Breast epithelium (tissue), 3 donors: Measurements from ENCODE around the gene PRKRIP1.

Source experiments
- CTCF ChIP-seq, 3 donors: fragments of 450-650 bp; IDR thresholded peaks; one replicate each; pipeline ENCODE4 v1.5.1; 2016 to 2017; ENCODE audit warnings: antibody characterized with exemption in 3 of 3, mild to moderate bottlenecking in 3 of 3, moderate library complexity in 3 of 3
- POLR2A ChIP-seq: fragments of 450-650 bp; IDR thresholded peaks from one replicate; pipeline ENCODE4 v1.6.1; 2016; ENCODE audit warnings: antibody characterized with exemption, mild to moderate bottlenecking, moderate library complexity
- POLR2AphosphoS5 ChIP-seq, 3 donors: sonication (generic); formaldehyde crosslinking; IDR thresholded peaks; one replicate each; pipeline ENCODE4 v1.6.1; 2017; ENCODE audit warnings: antibody characterized with exemption in 3 of 3

DNA sequence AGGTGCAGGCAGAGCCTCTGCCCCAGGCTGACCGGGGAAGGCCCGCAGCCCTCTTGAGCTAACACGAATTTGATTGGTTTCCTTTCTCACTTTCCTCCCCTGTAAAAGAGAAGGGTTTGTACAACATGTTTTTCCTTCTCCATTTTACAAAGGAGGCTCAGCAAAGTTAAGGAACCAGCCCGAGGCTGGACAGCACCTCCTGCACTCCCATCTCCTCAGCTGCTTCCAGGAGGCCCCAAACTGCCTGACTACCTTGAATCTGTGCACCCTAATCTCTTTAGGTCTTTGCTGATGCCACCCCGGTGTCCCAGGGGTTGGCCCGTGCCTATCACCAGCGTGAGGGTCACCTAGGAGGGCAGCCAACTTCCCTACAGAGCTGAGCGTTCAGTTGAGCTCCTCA lies 64.3 kb downstream of the PRKRIP1 start:
- TF ChIP-seq CTCF (IDR thresholded peaks at IDR 0.05), result no peak
- TF ChIP-seq POLR2A, result no peak
- no peak for TF ChIP-seq POLR2AphosphoS5 (IDR thresholded peaks at IDR 0.05)
